AG09309 (cell line): ENCODE data around the gene KLHL33.

Source experiments
- DNase-seq: peaks from one replicate; pipeline ENCODE4 v3.0.0-alpha.2; 2010; ENCODE audit warnings: low read depth
- H3K4me3 ChIP-seq: 2 replicates; pipeline ENCODE4 v1.5.1; 2011; ENCODE audit warnings: mild to moderate bottlenecking, low read depth, low read length, moderate library complexity; ENCODE audit not compliant: control insufficient read depth
- TF ChIP-seq, protein P1 (sequence below): IDR thresholded peaks from 2 replicates; pipeline ENCODE4 v1.5.1; 2011; ENCODE audit warnings: mild to moderate bottlenecking, low read depth, low read length, inconsistent platforms; ENCODE audit not compliant: insufficient read depth, control insufficient read depth; ENCODE audit errors: missing control alignments

KLHL33 gene

DNA sequence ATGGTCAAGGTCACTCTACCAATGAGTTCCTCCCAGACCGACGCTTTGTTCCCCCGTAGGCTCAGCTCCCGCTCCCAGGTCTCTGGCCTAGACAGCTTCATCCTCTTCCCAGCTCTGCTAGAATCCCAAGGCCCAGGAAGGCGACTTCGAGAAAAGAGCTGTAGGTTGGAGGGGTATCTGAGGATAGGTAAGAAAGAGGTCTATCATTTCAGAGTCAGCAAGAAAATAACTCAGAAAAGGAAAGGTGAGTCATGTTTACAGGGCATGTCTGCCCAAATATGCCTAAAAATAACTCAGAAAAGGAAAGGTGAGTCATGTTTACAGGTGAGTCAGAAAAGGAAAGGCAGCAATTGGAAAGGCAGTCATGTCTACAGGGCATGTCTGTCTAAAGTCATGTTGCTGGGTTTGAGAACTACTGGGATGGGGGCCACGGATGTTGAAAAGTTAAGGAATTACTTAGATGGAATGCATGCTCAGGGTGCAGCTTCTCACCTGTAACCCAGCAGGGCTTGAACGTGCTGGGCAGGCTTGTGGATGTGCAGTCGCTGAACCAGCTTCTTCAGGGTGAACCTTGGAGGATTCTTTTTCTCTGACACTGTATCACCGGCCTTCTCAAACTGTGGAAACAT, 34.9 kb downstream of the KLHL33 start:
- DNase-seq: no peak
- H3K4me3 ChIP-seq: no peak overlapping the region
- TF ChIP-seq, protein P1, sequence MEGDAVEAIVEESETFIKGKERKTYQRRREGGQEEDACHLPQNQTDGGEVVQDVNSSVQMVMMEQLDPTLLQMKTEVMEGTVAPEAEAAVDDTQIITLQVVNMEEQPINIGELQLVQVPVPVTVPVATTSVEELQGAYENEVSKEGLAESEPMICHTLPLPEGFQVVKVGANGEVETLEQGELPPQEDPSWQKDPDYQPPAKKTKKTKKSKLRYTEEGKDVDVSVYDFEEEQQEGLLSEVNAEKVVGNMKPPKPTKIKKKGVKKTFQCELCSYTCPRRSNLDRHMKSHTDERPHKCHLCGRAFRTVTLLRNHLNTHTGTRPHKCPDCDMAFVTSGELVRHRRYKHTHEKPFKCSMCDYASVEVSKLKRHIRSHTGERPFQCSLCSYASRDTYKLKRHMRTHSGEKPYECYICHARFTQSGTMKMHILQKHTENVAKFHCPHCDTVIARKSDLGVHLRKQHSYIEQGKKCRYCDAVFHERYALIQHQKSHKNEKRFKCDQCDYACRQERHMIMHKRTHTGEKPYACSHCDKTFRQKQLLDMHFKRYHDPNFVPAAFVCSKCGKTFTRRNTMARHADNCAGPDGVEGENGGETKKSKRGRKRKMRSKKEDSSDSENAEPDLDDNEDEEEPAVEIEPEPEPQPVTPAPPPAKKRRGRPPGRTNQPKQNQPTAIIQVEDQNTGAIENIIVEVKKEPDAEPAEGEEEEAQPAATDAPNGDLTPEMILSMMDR: no peak

DNA sequence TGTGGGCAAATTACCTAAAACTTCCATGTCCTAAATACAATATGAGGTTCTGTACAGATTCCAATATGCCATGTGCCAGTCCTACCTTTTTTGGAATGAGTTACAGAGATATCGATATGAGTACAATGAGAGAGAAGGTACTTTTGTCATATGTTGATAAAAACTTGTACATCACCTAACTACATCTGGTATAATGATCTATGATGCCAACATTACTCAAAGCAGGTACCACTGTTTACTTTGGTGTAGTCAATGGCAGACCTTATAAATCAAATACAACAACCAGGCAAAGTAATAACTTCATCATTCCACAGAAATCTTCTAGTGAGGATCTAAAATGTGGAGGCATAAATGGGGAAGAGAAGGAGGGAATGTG, 35.4 kb downstream of the KLHL33 start:
- no peak overlapping the region for H3K4me3 ChIP-seq
- DNase-seq: no peak
- TF ChIP-seq, protein P1: no peak

DNA sequence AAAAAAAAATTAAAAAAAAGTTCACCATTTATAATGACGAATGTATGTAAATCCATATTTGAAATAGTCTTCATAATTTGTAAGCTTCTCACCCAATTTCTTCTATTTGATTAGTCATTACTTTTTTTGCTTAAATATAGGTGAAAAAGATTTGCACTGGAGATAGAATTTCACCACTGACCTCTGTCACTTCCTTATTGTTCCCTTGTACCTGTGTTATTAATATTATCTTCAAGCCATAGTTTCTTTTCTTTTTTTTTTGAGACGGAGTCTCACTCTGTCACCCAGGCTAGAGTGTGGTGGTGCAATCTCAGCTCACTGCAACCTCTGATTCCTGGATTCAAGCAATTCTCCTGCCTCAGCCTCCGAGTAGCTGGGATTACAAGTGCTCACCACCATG, 38.5 kb downstream of the KLHL33 start:
- TF ChIP-seq, protein P1: no peak
- DNase-seq: no peak
- no peak overlapping the region for H3K4me3 ChIP-seq

DNA sequence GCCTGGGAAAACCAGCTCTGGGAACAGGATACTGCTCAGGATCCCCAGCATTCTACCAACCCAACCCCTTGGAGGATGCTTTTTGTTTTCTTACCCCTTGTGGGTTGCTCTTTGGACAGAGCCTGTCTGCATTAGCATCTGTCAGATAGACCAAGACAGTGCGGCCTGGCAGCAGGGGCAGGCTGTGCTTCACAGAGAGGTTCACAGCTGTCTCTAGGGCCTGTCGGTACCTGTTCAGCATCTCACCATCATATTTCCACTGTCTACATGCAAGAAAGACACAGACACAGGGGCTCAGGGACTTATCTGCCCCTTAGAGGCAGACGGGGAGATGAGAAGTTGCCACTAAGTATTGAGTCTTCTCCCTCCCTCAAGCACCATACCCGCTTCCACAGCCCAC, 44.5 kb downstream of the KLHL33 start:
- TF ChIP-seq, protein P1: no peak

DNA sequence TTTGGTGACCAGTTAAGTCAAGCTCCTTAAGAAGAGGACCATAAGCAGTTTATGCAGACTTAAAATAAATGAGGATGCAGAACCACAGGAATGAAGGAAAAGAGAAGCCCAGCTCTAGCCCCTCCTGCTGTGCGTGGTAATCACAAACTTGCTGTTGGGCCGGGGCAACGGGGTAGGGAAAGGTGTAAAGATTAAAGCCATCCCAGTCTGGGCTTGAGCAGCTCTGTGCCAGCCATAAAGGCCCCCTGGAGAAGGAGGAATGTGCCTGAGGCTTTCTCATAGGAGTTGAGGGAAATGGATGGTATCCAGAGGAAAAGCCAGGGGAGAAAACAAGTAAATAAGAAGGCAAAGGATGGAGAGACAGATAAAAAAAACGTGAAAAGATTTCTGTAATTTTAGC, 47.8 kb downstream of the KLHL33 start:
- no peak for DNase-seq
- H3K4me3 ChIP-seq: no peak overlapping the region
- TF ChIP-seq, protein P1: no peak

More for the DNA sequence above, 44.5 kb downstream of the KLHL33 start:
- DNase-seq: no peak
- H3K4me3 ChIP-seq: no peak overlapping the region

DNA sequence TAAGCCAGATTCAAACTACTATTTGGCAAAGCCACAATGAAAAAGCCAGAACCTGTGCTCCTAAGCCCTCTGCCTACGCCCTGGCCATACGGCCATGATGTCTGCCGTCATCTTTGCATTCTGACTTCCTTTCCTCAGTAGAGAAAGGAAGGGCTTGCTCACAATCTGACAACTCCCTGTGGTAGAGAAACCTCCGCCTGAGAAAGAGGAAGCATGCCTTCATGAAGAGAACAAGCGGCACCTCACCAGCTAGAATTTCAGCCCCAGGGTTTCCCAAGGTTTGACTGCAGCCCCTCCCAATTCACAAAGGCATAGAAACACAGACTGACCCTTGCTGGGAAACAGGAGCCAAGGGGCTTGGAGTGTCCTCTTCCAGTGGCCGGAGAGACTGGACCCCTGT, 48.4 kb downstream of the KLHL33 start:
- H3K4me3 ChIP-seq: no peak overlapping the region
- TF ChIP-seq, protein P1: no peak
- DNase-seq: no peak
